Renal pelvis (tissue), 12 donors: ENCODE data around the gene UBE2S. TPM values are rescaled to one million over a fixed set of nuclear protein-coding genes. Genes with fewer than 3 reads are reported as not detected.
"Not testable (repeated sequence)": the region's sequence is repeated elsewhere in the genome, so short reads cannot be mapped to it uniquely, and the experiment has no call there.

Experiments
- DNase-seq: peaks from one replicate; pipeline ENCODE4 v3.0.0-alpha.2; 2013
- long read RNA-seq, 16 experiments: transcript quantifications; one replicate each; lab custom pipeline, GENCODE V29; 2026
- polyA plus RNA-seq, 3 donors: library from polyadenylated mRNA; unstranded; fragments of 120-200 nt; gene quantifications; one replicate each; pipeline ENCODE4 v1.2.1, GENCODE V29; 2013; ENCODE audit not compliant: insufficient read length in 3 of 3

UBE2S gene
- polyA plus RNA-seq, result 10 to 100 TPM; 45.2 to 74.8 (median 57.4) TPM
- long read RNA-seq, donor 1, transcript UBE2S-201 (4 exons, 2,548 nt), result major isoform, 63 of 70 reads
- long read RNA-seq, donor 1, partial matches to known transcripts, result 6 of 70 reads
- long read RNA-seq, donor 1, other reads (novel, unspliced or antisense), result 0 of 70 reads
- long read RNA-seq, donor 2, transcript UBE2S-201 (4 exons, 2,548 nt), result major isoform, 85 of 92 reads
- long read RNA-seq, donor 2, partial matches to known transcripts, result 5 of 92 reads
- long read RNA-seq, donor 2, other reads (novel, unspliced or antisense), result 0 of 92 reads
- long read RNA-seq, donor 3, transcript UBE2S-201 (4 exons, 2,548 nt), result major isoform, 64 of 65 reads
- long read RNA-seq, donor 3, partial matches to known transcripts, result 0 of 65 reads
- long read RNA-seq, donor 3, other reads (novel, unspliced or antisense), result 0 of 65 reads
- long read RNA-seq, donor 4, transcript UBE2S-201 (4 exons, 2,548 nt), result major isoform, 93 of 101 reads
- long read RNA-seq, donor 4, partial matches to known transcripts, result 7 of 101 reads
- long read RNA-seq, donor 4, other reads (novel, unspliced or antisense), result 0 of 101 reads
- long read RNA-seq, donor 5, transcript UBE2S-201 (4 exons, 2,548 nt), result major isoform, 43 of 44 reads
- long read RNA-seq, donor 5, partial matches to known transcripts, result 0 of 44 reads
- long read RNA-seq, donor 5, other reads (novel, unspliced or antisense), result 0 of 44 reads
- long read RNA-seq, donor 6, transcript UBE2S-201 (4 exons, 2,548 nt), result major isoform, 60 of 61 reads
- long read RNA-seq, donor 6, partial matches to known transcripts, result 0 of 61 reads
- long read RNA-seq, donor 6, other reads (novel, unspliced or antisense), result 0 of 61 reads
- long read RNA-seq, donor 7, transcript UBE2S-201 (4 exons, 2,548 nt), result major isoform, 100 of 100 reads
- long read RNA-seq, donor 7, partial matches to known transcripts, result 0 of 100 reads
- long read RNA-seq, donor 7, other reads (novel, unspliced or antisense), result 0 of 100 reads
- long read RNA-seq, donor 8, transcript UBE2S-201 (4 exons, 2,548 nt), result major isoform, 36 of 36 reads
- long read RNA-seq, donor 8, partial matches to known transcripts, result 0 of 36 reads
- long read RNA-seq, donor 8, other reads (novel, unspliced or antisense), result 0 of 36 reads
- long read RNA-seq, donor 9, transcript UBE2S-201 (4 exons, 2,548 nt), result major isoform, 85 of 93 reads
- long read RNA-seq, donor 9, partial matches to known transcripts, result 8 of 93 reads
- long read RNA-seq, donor 9, other reads (novel, unspliced or antisense), result 0 of 93 reads
- long read RNA-seq, donor 10, transcript UBE2S-201 (4 exons, 2,548 nt), result major isoform, 57 of 67 reads
- long read RNA-seq, donor 10, partial matches to known transcripts, result 8 of 67 reads
- long read RNA-seq, donor 10, other reads (novel, unspliced or antisense), result 0 of 67 reads
- long read RNA-seq, donor 11, transcript UBE2S-201 (4 exons, 2,548 nt), result major isoform, 57 of 58 reads
- long read RNA-seq, donor 11, partial matches to known transcripts, result 0 of 58 reads
- long read RNA-seq, donor 11, other reads (novel, unspliced or antisense), result 0 of 58 reads
- long read RNA-seq, donor 12, transcript UBE2S-201 (4 exons, 2,548 nt), result major isoform, 79 of 85 reads
- long read RNA-seq, donor 12, partial matches to known transcripts, result 0 of 85 reads
- long read RNA-seq, donor 12, other reads (novel, unspliced or antisense), result 5 of 85 reads
- long read RNA-seq, donor 13, transcript UBE2S-201 (4 exons, 2,548 nt), result major isoform, 44 of 44 reads
- long read RNA-seq, donor 13, partial matches to known transcripts, result 0 of 44 reads
- long read RNA-seq, donor 13, other reads (novel, unspliced or antisense), result 0 of 44 reads
- long read RNA-seq, donor 14, transcript UBE2S-201 (4 exons, 2,548 nt), result major isoform, 132 of 137 reads
- long read RNA-seq, donor 14, partial matches to known transcripts, result 0 of 137 reads
- long read RNA-seq, donor 14, other reads (novel, unspliced or antisense), result 5 of 137 reads
- long read RNA-seq, donor 15, transcript UBE2S-201 (4 exons, 2,548 nt), result major isoform, 106 of 108 reads
- long read RNA-seq, donor 15, partial matches to known transcripts, result 0 of 108 reads
- long read RNA-seq, donor 15, other reads (novel, unspliced or antisense), result 0 of 108 reads
- long read RNA-seq, donor 16, transcript UBE2S-201 (4 exons, 2,548 nt), result major isoform, 82 of 89 reads
- long read RNA-seq, donor 16, partial matches to known transcripts, result 0 of 89 reads
- long read RNA-seq, donor 16, other reads (novel, unspliced or antisense), result 5 of 89 reads

DNA sequence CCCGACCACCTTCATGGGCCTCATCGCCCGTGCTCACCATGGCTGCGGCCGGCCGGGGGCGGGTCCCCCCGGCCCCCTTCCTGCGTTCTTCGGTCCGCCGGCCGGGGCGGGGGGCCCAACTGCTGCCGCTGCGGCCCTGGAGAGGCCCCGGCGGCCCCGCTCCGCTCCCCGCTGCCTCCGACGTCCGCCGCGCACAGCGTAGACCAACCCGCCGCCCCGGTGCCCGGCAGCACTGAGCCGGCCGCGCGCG lies at the start of gene UBE2S:
TSS of gene UBE2S (minus strand) at position 239 of the 250 bp plus-strand sequence. CDS start at position 40, 199 bp downstream.
- DNase-seq, result not testable (repeated sequence)

DNA sequence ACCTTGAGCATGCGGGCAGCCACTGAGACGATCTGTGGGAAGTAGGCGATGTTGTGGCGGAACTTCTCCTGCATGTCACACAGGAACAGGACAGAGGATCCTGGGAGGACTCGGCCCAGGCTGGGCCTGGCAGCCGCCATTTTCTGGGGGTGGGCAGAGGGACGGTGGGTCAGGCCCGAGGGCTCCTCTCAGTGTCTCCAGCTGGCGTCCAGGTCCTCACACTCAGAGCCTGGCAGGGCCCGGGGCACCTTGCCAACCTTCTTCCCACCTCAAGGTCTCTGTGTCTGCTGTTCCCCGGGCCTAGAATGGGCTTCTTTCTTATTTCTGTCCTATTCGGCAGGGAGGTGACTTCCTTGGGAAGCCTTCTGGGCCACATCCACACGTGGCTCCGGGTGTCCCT lies 48.8 kb upstream of the UBE2S start:
- no peak for DNase-seq

DNA sequence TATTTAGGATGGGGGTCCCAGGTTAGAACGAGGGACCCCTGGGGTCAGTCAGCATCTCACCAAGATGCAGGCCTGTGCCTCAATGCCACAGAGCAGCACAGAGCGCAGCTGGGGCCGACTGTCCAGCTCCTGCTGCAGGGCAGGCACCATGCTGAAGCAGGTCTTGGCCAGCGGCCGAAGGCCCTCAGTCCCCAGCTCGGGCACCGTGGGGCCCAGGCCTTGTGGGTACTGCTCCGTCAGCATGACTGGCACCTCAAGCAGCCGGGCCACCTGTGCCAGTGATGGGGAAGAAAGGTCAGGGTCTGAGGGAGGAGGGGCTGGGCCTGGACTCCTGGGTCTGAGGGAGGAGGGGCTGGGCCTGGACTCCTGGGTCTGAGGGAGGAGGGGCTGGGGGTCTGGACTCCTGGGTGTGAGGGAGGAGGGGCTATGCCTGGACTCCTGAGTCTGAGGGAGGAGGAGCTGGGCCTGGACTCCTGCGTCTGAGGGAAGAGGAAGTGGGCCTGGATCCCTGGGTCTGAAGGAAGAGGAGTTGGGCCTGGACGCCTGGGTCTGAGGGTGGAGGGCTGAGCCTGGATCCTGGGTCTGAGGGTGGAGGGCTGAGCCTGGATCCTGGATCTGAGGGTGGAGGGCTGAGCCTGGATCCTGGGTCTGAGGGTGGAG lies 48.1 kb upstream of the UBE2S start:
- no peak for DNase-seq

DNA sequence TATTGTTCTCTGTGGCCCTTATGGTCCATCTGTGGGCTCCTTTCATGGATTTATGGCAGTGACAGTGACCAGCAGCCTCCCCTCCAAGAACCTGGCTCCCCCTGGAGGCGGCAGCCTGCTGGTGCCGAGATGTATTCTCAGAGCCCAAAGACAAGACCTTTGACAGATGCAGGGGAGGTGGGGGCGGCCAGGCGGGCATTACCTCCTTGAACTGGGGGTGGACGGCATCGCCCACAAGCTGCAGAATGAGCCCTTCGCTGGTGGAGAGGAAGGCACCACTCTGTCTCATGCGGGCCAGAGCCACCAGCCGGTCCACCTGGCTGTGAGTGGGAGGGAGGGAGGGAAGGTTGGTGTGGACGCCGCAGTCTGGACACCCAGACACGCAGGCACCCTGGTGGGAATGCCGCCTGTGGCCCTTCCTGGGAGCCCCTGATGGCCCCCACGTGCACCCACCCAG lies 47.2 kb upstream of the UBE2S start:
- no peak for DNase-seq

DNA sequence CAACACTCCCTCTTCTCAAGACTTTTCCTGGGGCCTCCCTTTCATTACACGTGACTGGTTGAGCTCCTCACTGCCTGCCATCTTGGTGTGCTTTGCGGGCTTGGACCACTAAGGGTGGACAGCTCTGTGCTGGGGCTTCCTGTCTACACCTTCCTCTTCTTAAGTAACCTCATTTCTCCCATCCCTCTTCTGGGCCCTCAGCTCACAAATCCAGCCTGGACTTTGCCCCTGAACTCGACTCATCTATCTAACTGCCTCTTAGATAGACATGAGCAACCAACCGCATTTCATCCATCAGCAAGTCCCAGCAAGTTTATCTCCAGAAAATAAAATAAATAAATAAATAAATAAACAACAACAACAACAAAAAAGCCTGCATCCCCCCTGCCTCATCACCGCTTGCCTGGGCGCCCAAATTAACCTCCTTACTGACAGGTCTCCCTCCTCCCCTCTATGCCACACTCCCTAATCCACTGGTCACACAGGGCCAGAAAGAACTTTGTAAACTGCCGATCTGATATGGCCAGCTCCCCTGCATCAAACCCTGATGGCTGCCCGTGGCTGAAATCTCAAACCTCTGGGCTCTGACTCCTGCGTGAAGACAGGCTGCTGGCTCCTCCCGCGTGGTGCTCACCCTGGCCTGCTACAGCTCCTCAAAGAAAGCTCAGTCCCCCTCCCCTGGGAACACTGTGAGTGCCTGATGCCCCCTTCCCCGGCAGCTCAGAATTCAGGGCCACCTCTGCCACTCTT lies 46.1 kb upstream of the UBE2S start:
- DNase-seq, result no peak

DNA sequence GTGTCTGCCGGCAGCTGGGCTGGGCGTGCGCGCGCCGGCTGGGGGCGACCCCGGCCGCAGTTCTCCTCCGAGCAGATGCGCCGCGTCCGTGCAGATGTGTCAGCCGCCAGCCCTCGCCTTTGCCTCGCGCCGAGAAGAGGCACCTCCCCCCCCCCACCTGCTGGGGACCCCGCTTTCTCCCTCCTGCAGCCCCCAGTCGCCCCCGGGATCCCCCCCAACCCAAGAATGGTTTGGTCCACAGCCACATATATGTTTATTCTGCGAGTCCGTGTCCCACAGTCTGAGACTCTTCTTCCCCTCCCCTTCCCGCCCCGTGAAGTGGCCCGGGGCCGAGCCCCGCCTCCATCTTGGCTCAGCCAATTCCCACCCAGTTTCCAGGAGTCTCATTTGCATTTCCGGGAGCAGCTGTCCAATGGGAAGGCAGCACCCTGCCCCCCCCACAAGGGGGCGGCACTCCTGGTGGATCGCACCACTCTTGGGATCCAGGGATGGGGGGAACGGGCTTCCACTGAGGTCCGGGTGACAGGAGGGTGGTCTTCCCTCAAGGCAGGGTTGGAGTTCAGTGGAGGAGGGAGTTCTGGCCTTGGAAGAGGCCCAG lies 45.3 kb upstream of the UBE2S start:
- DNase-seq, result peak; percentile 90

DNA sequence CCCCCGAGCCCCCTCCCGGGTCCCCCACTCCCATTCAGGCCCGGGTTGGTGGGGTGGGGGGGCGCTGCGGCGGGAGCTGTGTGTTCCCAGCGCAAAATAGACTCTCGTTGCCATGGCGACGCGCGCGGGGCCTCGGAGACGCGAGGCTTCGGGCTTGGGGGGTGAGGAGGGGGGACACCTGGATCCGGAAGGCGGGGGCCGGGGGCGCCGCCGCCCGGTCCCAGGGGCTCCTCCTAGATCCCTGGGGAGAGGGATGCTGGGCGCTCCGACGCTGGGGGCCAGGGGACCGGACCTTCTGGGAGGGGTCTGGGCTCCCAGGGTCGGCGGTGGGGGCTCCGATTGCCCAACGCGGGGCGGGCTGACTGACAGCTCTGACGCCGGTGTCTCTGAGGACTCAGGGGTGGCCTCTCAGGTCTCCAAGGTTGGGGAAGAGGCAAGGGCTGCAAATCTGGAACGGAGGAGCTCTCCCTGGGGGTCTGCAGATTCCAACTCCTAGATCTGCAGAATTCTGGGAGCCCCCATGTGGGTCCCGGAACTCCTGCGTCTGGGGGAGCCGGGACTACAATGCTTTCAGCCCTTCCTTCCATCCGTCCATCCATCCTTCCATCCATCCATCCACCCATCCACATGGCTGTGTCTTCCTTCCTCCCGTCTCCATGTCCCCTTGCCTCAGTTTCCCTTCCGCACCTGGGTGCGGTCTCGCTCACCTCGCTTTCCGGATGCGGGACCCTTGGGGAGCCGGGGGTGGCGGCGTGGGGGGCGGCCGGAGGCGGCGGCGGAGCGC lies 44.6 kb upstream of the UBE2S start:
- DNase-seq, result no peak

DNA sequence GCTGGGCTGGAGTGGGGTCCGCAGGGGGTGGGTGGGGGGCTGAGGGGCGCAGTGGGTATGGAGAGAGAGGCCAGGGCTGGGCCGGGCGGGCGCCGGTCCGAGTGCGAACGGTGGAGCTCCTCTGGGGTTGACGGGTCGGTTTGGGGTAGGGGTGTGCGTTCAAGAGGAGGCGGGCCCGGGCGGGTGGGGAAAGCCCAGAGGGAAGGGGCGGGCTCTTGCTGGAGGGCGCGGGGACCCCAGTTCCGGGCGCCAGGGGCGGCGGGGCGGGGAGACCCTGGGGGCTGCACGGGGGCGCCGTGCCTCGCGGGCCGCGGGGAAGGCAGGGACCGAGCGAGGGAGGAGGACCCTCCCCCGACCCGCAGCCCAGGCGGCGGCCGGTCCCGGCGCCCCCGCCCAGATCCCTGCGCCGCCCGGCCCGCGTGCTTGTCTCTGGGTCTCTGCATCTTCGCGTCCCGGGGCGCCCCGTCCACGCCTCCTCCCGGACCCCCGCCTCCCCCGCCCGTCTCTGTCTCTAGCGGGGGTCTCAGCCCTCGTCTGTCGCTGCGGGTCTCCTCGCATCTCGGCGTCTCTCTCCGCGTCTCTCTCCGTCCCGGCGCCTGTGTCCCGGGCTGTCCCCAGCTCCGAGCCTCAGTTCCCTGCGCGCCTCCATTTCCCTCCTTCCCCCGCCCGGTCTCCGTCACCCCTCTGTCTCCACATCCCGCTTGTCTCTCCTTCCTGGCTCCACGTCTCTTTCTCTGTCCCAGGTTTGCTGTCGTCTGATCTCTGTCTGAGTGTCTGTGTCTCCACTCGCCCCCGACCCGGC lies 43.8 kb upstream of the UBE2S start:
- DNase-seq, result no peak

DNA sequence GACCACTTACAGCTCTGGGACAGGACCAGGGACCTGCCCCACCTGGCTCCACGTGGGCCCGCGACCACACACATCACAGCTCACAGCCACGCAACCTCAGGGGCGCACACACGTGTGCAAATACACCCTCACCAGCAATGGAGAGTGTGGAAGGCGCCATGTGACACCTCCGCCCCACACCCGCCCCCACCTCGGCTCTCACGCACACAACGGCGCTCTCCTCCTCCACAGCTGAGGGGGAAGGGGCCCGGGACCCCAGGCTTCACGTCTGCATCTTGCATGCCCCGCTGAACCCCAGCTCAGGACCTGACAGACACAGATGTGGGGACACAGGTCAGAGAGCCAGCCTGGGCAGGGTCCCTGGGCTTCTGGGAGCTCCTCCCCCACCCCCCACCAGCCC lies 41.9 kb upstream of the UBE2S start:
- DNase-seq, result no peak

DNA sequence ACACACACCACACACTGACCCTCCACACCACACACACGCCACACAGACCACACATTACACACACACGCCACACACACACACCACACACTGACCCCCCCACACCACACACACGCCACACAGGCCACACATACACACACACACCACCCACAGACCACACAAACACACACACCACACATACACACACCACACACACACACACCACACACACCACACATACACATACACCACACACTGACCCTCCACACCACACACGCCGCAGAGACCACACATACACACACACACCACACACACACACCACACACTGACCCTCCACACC lies 40.5 kb upstream of the UBE2S start:
- DNase-seq, result not testable (repeated sequence)

DNA sequence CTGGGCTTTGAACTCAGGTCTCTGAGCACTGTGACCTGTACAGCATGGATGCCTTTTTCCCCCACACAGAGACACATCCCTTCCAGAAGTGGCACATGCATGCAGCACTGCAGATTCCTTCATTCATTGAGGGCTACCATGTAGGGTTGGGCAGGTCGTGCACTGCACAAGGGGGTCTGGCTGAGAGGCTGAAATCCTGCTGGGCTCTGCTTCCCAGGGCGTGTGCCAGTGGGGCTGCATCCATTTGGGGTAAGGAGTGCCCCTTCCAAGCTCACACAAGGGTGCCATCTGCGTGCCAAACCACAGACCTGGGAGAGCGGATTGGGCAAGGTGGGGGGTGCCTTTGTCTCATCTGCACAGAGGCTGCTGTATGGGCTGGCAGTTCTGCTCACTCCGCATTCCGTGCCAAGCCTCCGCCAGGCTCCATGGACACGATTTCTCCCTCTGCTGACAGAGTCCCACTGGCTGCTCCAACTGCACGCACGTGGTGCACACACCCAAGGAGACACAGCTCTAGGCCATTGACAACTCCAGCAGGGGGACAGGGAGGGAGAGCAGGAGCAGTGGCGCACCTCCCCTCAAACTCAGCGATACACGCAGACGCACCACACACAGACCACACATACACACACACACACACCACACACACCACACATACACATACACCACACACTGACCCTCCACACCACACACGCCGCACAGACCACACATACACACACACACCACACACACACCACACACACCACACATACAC lies 40.0 kb upstream of the UBE2S start:
- no peak for DNase-seq

DNA sequence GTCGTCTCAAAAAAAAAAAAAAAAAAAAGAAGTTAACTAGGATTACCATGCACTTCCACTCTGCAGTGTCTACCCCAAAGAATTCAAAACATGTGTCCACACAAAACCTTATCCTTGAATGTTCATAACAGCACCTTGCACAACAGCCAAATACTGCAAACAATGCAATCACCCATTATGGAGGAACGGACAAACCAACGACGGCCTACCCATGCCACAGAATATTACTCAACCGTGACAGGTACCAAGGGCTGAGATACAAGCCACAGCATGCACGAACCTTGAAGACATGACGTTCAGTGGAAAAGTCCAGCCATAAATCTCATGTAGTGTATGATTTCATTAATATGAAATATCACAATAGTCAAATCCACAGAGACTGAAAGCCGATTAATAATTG lies 38.5 kb upstream of the UBE2S start:
- no peak for DNase-seq

DNA sequence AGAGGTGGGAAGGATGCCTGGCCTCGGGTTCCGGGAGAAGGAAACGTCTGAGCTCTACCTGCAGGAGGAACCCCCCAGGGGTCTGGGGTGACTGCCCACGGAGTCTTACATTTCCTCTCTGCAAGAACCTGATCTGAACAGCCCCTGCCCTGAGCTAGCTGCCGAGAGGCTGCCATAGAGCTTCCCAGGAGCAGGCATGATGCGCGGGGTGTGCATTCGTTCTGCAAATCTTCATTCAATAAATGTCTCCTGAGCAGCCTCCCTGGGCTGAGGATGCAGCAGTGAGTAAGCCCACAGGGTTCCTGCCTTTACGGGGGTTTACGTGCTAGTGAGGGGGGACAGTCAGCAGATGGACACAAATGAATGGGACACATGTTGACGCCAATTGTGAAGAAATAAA lies 37.1 kb upstream of the UBE2S start:
- no peak for DNase-seq

DNA sequence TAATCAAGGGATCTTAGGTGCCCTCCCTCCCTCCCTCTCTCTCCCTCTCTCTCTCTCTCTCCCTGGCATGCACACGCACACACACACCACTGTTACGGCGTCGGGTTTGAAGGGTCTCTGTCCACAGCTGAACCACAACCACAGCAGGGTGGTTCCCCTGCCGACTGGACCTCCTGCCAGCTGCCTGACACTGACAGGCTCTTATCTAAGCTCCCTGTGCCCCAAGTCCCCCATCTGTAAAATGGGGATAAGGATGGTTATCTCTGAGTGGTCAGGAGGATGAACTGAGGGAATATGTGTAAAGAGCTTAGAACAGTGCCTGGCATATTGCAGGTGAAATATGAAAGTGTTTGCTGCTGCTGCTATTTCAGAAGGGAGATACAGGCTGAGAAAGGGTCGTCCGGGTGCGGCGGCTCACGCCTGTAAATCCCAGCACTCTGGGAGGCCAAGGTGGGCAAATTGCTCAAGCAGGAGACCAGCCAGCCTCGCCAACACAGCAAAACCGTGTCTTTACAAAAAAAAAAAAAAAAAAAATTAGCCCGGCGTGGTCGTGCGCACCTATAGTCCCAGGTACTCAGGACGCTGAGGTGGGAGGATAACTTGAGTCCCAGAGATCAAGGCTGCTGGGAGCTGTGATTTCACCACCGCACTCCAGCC lies 36.4 kb upstream of the UBE2S start:
- no peak for DNase-seq

DNA sequence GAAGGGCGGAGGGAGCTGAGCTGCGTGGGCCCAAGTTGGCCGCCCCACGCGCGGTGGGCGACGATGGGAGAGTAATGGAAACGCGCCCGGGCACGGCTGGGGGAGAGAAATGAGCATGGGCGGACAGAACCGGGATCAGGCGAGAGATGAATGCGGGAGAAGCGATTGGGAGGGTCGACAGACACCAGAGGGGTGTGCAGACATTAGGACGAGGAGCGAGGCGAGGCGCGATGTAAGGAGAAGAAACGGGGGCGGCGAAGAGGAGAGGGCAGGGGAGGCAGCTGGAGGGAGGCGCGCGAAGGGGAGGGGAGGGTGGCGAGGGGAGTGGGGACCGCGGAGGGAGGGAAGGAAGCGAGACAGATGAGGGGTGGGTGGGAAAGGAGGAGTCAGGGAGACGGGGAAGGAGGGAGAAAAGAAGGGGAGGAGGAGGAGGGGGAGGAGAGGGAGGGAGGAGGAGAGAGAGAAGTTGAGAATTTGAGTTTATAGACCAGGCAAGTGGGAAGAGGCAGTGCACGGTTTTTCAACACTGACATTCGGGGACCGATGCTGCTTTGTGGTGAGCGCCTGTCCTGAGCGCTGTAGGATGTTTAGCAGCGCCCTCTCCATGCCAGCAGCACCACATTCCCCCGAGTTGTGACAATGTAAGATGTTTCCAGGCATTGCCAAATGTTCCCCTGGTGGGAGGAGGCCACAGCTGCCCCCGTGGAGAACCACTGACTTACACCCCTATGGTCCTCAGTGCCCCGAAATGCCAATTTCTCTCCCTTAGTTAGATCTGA lies 35.6 kb upstream of the UBE2S start, which contains the start of gene SHISA7:
TSS of gene SHISA7 (minus strand) at position 256 of the 779 bp plus-strand sequence. CDS start 437 bp downstream, outside the sequence.
- DNase-seq, result no peak
